GM18873 (cell line): ENCODE data around the gene UBE2M.
"Not testable (repeated sequence)": the region's sequence is repeated elsewhere in the genome, so short reads cannot be mapped to it uniquely, and the experiment has no call there.

Experiments used
- ATAC-seq: cut with Tn5 transposase; IDR thresholded peaks from one replicate; pipeline ENCODE4 v1.9.1; 2021; ENCODE audit warnings: mild to moderate bottlenecking, moderate library complexity, moderate number of reproducible peaks; ENCODE audit not compliant: unreplicated experiment, low FRiP score

Gene UBE2M

GRCh38 chr19:58515259-58515658 lies 43.2 kb downstream of the UBE2M start:
- ATAC-seq, result no peak

DNA sequence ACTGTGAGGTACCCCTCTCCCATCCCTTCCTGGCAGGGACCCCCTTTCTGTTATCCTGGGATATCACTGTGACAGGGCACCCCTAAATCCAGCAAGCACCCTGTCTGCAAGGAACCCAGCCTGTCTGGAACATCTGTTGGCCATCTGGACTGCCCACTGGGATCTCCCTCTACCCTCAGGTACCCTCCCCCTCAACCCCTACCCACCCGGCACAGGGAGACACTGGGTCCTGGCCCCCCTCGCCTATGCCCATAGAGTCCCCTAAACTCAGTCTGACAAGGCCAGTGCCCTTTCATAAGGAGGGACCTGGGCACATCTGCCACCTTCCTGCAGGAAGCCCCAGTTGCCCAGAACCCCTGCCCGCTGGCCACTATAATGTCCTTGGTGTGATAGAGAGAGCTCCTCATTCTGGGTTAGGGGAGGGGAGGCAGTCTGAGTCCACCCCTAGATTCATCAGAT lies 43.8 kb downstream of the UBE2M start:
- ATAC-seq, result no peak

DNA sequence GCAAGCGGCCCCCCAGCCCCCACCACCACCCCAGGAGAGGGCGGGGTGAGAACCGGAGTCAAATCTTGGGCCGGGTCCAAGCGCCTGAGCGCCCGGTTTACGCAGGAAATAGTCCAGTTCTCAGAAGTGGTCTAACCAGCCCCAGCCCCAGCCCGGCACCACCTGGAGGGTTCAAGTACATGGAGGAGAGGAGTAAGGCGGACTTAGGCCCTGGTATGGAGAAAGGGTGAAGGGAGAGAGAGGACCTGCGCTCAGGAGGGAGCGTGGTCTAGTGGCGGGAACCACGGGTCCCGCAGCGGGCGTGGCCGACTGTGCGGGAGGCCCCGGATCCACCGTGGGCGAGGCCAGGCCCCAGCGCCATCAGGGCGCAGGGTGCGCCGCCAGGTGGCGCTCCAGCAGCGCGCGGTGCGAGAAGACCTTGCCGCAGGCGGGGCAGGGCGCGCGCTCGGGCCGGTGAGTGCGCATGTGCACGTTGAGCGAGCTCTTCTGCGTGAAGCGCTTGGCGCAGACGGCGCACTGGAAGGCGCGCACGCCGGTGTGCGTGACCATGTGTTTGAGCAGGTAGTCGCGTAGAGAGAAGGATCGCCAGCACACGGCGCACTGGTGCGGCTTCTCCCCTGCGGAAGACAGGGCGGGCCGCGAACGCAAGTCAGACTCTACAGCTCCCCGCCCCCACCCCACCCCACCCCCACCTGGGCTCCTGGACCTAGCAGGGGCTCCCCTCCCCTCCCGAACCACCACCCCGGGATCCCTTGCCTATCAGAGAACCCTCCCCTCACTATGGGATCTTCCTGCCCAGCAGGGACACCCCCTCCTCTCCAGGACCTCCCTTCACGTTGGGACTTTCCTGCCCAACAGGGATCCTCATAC lies 44.5 kb downstream of the UBE2M start:
- peak; percentile 43 for ATAC-seq

GRCh38 chr19:58513213-58513693 lies 45.2 kb downstream of the UBE2M start:
- ATAC-seq, result no peak

DNA sequence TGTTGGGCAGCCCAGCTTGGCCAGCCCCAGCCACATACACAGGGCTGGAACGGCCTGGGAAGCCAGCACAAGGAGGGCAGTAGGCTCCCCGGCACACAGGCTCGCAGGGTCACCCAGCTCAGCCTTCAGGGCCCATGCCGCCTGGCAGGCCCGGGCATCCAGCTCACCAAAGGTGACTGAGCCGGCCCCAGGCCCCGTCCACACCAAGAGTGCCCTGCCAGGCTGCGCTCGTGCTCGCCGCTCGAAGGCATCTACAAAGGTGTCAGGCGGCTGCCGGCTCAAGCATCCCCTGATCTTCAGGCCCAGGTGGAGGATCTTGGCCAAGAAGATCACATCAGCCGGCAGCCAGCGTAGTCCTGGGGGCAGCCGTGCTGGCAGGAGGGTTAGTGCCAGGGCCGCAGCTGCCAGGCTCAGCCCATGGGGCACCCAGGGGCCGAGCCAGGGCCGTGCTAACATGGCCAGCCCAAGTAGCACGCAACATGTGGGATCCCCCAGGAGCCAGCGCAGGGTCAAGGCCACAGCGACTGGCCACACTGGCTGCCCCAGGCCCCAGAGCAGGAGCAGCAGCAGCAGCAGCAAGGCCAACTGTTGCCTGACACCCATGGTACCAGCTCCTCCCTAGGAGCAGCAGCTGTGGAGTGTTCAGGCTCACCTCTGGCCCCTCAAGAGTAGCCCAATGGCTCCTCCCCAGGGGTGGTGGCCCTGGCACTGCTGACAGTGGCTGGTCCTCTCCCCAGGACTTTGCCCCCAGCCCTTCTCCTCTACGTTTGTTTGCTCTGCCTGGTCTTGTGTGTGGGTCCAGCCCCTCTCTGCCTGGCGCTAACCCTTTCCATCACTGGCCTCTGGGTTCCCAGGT lies 46.8 kb downstream of the UBE2M start, which contains the start of gene SLC27A5:
Gene SLC27A5, minus strand, starts transcription at position 640 of the 856 bp plus-strand sequence. Its CDS starts 37 bp downstream, at position 603.
- no peak for ATAC-seq

- no peak for ATAC-seq
Measured at GRCh38 chr19:58510084-58510862, 48.1 kb downstream of the UBE2M start.

GRCh38 chr19:58509731-58510083 lies 48.7 kb downstream of the UBE2M start:
- no peak for ATAC-seq

DNA sequence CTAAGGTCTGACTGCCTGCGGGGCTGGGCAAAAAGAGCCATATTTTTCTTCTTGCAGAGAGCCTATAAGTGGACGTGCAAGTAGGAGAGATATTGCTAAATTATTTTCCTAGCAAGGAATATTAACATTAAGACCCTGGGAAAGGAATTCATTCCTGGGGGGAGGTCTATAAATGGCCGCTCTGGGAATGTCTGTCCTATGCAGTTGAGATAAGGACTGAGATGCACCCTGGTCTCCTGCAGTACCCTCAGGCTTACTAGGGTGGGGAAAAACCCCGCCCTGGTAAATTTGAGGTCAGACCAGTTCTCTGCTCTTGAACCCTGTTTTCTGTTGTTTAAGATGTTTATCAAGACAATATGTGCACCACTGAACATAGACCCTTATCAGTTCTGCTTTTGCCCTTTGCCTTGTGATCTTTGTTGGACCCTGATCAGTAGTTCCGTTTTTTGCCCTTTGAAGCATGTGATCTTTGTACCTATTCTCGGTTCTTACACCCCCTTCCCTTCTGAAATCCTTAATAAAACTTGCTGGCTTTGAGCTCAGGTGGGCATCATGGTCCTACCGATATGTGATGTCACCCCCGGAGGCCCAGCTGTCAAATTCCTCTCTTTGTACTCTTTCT lies 50.7 kb downstream of the UBE2M start:
- ATAC-seq, result not testable (repeated sequence)
